A549 (cell line): ENCODE measurements around the gene MAFB.

Source experiments
- CTCF ChIP-seq: fragments of >200 bp; sonication (Bioruptor Twin); formaldehyde crosslinking; IDR thresholded peaks from 3 replicates; pipeline ENCODE4 v1.5.1; 2016
- KDM1A ChIP-seq: fragments of 200-600 bp; sonication (generic); IDR thresholded peaks from 2 replicates; pipeline ENCODE4 v1.6.1; 2016; ENCODE audit warnings: low read depth, mild to moderate bottlenecking
- KDM5A ChIP-seq: fragments of 200-600 bp; sonication (generic); IDR thresholded peaks from 2 replicates; pipeline ENCODE4 v1.6.1; 2016; ENCODE audit warnings: antibody characterized with exemption, mild to moderate bottlenecking
- RAD21 ChIP-seq, 2 experiments: fragments of >200 bp in 1 of 2; sonication (Bioruptor Twin) in 1 of 2; formaldehyde crosslinking in 1 of 2; IDR thresholded peaks in 1 of 2; conservative IDR thresholded peaks in 1 of 2; 2 replicates in 1 of 2; 3 replicates in 1 of 2; pipeline ENCODE4 v1.6.1; 2012 to 2018; ENCODE audit warnings: inconsistent platforms in 1 of 2
- REST ChIP-seq: fragments of 200-600 bp; sonication (generic); IDR thresholded peaks from 2 replicates; pipeline ENCODE4 v1.6.1; 2016; ENCODE audit warnings: antibody characterized with exemption, mild to moderate bottlenecking, moderate library complexity
- USF2 ChIP-seq: fragments of 450-650 bp; IDR thresholded peaks from 2 replicates; pipeline ENCODE4 v1.6.1; 2014; ENCODE audit warnings: antibody characterized with exemption

- TF ChIP-seq USF2 (no peak), REST (no peak), KDM1A (no peak), CTCF (no peak), KDM5A (no peak), RAD21 (conservative IDR thresholded peaks at IDR 0.05 in 1 of 2, IDR thresholded peaks at IDR 0.05 in 1 of 2) (no peak)
Measured at GRCh38 chr20:40666336-40666735, 22.7 kb downstream of the MAFB start.
